Uterus (tissue), 2 donors: Measurements from ENCODE around the gene NRK.
"Not testable (repeated sequence)": the region's sequence is repeated elsewhere in the genome, so short reads cannot be mapped to it uniquely, and the experiment has no call there.

Experiments
- POLR2A ChIP-seq, 2 donors: fragments of 450-650 bp; IDR thresholded peaks; one replicate each; pipeline ENCODE4 v1.6.1; 2016; ENCODE audit warnings: antibody characterized with exemption in 2 of 2, mild to moderate bottlenecking in 1 of 2, moderate library complexity in 1 of 2
- TF ChIP-seq, protein P1 (sequence below), 4 experiments: fragments of 200-600 bp in 2 of 4; fragments of 450-650 bp in 2 of 4; sonication (generic) in 2 of 4; IDR thresholded peaks; one replicate each; pipeline ENCODE4 v1.5.1; 2016 to 2019; ENCODE audit warnings: antibody characterized with exemption in 4 of 4, mild to moderate bottlenecking in 2 of 4, moderate library complexity in 1 of 4

- TF ChIP-seq, protein P1, sequence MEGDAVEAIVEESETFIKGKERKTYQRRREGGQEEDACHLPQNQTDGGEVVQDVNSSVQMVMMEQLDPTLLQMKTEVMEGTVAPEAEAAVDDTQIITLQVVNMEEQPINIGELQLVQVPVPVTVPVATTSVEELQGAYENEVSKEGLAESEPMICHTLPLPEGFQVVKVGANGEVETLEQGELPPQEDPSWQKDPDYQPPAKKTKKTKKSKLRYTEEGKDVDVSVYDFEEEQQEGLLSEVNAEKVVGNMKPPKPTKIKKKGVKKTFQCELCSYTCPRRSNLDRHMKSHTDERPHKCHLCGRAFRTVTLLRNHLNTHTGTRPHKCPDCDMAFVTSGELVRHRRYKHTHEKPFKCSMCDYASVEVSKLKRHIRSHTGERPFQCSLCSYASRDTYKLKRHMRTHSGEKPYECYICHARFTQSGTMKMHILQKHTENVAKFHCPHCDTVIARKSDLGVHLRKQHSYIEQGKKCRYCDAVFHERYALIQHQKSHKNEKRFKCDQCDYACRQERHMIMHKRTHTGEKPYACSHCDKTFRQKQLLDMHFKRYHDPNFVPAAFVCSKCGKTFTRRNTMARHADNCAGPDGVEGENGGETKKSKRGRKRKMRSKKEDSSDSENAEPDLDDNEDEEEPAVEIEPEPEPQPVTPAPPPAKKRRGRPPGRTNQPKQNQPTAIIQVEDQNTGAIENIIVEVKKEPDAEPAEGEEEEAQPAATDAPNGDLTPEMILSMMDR (IDR thresholded peaks at IDR 0.05), result not testable (repeated sequence)
- not testable (repeated sequence) for TF ChIP-seq POLR2A (IDR thresholded peaks at IDR 0.05)
Observed at GRCh38 chrX:105988487-105988886, 166.1 kb downstream of the NRK start.
